ENCODE results near the gene ATXN3.

DNA sequence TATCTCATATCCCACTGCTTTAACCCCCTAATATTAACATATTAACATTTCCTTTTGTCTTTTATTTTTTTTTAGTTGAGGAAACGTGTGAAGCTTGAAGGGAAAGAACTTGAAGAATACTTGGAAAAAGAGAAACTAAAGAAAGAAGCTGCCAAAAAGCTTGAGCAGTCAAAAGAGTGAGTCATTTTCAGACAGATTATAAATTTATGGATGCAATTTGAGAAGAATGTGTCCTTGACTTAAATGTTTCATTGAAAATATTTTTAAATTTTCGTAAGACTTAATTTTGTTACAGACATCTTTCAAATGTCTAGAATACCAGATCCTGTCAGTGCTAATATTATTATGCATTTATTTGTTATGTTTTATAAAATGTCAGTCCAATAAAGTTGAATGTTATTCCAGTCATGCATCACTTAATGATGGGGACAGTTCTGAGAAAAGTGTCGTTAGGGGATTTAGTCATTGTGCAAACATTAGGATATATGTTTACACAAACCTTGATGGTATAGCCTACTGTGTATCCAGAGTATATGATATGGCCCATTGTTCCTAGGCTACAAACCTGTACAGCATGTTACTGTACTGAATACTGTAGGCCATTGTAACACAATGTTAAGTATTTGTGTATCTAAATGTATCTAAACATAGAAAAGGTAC lies 48.0 kb upstream of the ATXN3 start:
- TF ChIP-seq GATA3 (IDR thresholded peaks at IDR 0.05; ENCODE audit: low read depth, low read length) (no peak), GATA2 (IDR thresholded peaks at IDR 0.05; ENCODE audit: low read depth, low read length) (no peak)
